SK-N-MC (cell line): Measurements from ENCODE around the gene PTPN11.

Experiments used
- EZH2 ChIP-seq: fragments of 200-600 bp; sonication (generic); IDR thresholded peaks from one replicate; pipeline ENCODE4 v1.6.1; 2017; ENCODE audit warnings: antibody characterized with exemption
- POLR2AphosphoS5 ChIP-seq: IDR thresholded peaks from 2 replicates; pipeline ENCODE4 v1.6.1; 2012; ENCODE audit warnings: mild to moderate bottlenecking, low read depth, low read length, borderline replicate concordance

DNA sequence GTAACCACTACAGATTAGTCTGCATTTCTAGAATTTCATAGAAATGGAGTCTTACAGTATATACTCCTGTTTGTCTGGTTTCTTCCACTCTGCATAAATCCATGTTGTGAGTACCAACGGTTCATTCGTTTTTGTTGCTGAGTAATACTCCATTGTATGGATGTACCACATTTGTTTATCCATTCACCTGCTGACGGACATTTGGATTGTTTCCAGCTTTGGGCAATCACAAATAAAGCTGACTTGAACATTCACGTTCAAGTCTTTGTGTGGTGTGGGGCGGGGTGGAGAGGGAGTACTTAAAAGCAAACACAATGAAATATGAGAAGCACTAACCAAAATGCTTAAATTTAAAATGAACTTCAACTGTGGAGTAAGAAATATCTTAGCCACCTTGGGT is 43.6 kb upstream of the PTPN11 start:
- no peak for TF ChIP-seq POLR2AphosphoS5
- no peak for TF ChIP-seq EZH2
